HG03442 (cell line): ENCODE results near the gene SRRT.

ENCODE experiments used
- ATAC-seq: cut with Tn5 transposase; IDR thresholded peaks from one replicate; pipeline ENCODE4 v1.9.1; 2021; ENCODE audit warnings: mild to moderate bottlenecking, moderate library complexity; ENCODE audit not compliant: unreplicated experiment

Gene SRRT, protein sequence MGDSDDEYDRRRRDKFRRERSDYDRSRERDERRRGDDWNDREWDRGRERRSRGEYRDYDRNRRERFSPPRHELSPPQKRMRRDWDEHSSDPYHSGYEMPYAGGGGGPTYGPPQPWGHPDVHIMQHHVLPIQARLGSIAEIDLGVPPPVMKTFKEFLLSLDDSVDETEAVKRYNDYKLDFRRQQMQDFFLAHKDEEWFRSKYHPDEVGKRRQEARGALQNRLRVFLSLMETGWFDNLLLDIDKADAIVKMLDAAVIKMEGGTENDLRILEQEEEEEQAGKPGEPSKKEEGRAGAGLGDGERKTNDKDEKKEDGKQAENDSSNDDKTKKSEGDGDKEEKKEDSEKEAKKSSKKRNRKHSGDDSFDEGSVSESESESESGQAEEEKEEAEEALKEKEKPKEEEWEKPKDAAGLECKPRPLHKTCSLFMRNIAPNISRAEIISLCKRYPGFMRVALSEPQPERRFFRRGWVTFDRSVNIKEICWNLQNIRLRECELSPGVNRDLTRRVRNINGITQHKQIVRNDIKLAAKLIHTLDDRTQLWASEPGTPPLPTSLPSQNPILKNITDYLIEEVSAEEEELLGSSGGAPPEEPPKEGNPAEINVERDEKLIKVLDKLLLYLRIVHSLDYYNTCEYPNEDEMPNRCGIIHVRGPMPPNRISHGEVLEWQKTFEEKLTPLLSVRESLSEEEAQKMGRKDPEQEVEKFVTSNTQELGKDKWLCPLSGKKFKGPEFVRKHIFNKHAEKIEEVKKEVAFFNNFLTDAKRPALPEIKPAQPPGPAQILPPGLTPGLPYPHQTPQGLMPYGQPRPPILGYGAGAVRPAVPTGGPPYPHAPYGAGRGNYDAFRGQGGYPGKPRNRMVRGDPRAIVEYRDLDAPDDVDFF

DNA sequence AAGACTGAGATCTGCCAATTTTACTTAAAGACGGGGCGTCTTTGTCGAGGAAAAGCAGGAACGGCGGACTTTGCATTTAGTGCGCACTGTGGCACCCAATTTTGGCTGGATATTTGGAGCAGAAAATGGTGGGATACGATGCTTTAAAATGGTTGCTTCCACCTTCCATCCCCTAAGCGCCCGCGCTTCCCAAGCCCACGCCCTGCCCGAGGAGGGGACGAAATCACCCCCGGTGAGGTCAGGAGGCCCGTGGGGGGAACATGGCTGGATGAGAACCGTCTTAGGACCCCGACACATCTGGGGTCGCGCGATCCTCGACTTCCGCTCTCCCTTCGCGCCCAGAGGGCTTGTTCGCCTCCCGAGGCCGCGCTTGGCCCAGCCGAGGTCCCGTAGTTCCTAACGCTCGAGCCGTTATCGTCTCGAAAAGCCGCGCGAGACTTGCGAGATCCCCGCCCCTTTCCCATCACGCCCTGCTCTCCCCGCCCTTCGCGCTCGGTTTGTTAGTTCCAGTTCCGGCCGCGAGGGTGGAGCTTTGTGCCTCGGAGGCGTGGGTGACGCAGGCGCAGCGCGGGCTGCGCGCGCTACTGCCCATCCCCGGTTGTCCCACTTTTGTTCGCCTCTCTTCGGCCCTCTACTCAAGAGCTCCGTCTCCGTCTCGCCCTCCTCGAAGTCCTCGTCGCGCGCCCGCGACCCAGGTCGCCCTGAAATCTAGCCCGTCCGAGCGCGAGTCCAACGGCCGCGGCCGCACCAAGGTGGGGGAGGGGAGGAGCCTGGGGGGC, at the start of gene SRRT:
Gene SRRT, plus strand, starts transcription at position 527 of the 779 bp plus-strand sequence. CDS start 488 bp downstream, outside the sequence.
- peak; percentile 92 for ATAC-seq

DNA sequence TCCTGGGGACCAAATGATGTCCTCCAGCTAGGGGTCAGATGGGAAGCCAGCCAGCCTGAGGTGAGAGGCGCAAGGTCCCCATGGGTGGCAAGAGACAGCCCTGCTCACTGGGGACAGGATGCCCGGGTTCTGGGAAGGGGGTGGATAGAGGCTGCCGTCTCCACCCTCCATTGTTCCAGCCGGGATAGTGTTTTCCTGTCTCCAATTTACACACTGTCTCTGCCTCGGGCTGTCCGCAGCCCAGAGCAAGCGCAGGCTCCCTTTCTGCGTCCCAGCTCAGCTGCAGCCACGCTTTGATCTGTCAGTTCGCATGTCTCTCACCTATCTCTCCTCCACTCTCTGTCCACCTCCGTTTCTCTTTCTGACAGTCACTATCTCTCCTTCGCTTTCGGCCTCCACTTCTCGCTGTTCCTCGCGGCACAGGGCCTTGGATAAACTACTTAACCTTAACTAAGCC, 49.7 kb upstream of the SRRT start:
- ATAC-seq = no peak

DNA sequence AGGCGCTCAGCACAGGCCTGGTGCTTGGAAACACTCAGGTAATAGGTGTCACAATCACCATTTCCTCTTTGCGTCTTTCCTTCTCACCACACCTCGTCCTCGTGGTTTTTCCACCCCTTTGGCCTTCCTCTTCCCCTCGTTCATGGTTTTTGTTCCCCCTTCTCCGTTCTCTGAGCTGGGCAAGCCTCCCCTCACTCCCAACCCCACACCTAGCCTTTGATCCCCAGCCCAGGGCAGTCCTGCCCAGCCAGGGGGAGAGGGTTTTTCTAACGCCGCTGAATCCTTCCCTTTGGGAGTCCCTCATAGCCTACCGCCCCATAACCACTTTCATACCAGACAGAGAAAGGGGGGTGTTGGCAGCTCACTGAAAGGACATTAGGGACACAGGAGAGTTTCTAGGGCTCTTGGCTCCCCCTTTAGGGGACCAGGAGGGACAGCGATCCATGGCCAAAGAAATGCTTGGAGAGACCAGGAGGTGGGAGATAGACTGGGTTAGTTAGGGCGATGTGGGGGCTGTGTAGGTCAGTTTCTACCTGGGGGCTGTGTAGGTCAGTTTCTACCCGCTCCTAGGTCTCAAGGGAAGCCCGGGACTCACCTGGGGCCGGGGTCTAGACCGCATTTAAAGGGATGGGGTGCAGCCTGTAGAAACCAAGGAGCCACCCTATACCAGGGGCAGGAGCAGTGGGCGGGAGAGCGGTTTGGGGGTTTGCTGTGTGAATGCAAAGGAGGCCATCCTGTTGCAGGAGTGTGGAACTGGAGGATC, 49.0 kb upstream of the SRRT start:
- ATAC-seq = no peak

DNA sequence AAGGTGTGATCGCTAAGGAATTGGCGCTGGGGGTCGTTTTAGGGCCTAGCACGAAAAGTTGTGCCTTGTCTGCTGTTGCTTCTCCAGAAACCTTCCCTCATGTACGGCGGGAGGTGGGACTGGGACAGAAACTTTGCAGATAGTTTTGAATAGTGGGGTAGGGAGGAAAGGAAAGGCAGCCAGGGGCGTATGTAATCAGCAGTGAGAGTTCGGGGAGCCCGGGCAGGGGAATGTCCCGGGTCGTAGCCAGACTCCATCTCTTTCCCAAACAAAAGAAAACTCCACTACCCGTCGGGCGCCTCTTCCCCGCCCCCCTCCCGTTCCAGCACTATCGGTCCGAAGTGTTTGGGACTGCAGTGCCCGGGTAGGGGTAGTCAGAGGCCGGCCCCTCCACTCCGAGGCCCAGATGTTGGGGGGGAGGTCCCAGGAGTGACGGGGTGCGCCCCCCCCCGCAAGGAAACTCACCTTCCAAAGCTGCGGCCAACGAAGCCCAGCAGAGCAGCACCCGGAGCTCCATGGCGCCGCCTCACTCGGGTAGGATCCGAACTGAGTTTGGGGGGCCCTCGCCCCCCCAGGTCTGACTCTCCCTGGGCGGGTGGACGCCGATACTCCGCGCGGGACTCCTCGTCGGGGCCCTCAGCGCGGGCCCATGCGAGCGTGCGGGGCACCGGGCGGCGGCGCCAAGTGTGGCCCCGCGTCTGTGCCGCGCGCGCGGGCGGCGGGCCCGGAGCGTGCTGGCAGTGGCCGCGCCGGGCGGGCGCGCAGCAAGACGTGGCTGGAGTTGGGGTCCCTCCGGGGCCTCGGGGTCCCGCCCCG, 48.2 kb upstream of the SRRT start:
- ATAC-seq = no peak

DNA sequence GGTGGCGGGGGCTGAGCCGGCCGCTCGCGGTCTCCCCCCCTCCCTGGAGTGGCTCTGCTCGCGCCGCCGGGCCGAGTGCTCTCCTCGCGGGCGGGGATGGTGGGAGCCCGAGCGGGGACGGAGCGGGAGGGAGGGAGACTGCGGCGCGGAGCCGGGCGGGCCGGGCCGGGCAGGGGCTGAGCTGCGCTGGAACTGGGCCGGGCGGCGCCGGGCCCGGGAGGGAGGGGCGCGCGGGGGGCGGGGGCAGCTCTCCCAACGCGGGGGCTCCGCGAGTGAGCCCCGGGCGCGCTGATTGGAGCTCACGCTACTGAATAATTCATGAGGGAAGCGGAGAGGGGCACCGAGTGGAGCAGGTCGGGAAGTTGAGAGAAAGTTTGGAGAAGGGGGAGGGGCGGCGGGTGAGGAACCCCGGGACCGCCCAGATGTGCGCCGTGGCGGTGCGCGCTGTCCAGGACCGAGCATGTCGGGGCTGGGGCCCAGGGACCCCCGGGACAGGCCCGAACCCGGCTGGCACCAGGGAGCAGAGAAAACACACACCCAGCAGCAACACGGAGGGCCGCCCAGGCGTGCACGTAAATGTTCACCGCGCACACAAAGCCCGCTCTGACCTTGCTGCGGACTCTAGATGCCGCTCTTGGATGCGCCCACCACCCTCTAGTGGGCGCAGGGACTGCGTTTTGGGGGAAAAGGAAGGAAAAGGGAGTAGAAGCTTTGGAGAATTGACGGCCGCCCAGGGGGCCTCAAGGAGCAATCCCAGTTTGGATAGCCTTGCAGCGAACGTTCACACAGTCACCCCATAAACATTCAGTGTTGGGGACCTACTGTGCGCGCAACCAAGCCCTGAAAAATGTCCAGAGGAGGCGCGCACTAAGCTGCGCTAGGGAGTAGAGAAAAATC, 47.3 kb upstream of the SRRT start, which contains the start of gene EPHB4:
Gene EPHB4, minus strand, starts transcription at position 194 of the 897 bp plus-strand sequence. CDS start 493 bp downstream, outside the sequence.
- ATAC-seq = no peak

DNA sequence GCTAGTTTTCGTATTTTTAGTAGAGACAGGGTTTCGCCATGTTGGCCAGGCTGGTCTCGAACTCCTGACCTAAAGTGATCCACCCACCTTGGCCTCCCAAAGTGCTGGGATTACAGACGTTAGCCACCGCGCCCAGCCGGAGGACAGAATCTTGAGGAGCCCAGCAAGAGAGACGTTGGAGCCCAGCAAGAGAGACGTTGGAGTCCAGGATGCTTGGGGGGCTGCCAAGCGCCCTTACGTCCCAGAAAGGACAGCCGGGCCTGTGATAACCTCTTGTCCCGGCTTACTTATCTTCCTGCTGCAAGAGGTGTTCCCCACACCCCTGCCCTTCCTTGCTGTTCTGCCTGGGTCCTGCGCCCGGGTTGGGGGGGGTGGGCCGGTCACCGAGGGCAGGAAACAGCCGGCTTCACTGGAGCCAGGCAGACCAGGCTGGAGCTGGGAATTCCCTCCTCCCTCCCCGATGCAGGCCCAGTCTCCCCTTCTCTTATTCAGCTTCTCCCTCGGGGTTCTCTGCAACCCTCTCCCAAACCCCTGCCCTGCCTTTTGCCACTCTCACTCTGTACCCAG, 45.7 kb upstream of the SRRT start:
- no peak for ATAC-seq

DNA sequence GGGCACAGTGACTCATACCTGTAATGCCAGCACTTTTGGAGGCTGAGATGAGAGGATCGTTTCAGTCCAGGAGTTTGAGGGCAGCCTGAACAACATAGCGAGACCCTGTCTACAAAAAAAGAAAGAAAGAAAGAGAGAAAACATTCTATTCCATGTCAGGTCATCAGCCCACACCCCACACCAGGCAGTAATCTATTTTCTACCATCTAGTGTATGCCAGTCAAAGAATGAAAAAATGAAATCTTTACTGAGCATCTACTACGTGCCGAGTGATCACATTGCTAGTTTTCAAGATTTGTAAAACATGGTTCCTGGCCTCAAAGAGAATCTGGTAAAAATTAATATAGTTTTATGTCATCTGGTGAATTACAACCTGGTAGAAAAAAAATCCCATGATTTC, 44.5 kb upstream of the SRRT start:
- no peak for ATAC-seq

DNA sequence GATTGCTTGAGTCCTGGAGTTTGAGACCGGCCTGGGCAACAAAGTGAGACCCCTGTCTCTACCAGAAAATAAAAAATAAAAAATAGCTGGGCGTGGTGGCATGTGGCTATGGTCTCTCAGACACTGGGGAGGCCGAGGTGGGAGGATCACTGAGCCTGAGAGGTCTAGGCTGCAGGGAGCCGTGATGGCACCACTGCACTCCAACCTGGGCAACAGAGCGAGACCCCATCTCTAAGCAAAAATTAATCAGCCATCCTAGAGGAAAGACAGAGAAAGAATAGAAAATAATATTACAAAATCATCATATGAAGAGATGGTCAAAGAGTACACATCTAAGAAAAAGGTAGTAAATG, 42.6 kb upstream of the SRRT start:
- ATAC-seq = no peak

DNA sequence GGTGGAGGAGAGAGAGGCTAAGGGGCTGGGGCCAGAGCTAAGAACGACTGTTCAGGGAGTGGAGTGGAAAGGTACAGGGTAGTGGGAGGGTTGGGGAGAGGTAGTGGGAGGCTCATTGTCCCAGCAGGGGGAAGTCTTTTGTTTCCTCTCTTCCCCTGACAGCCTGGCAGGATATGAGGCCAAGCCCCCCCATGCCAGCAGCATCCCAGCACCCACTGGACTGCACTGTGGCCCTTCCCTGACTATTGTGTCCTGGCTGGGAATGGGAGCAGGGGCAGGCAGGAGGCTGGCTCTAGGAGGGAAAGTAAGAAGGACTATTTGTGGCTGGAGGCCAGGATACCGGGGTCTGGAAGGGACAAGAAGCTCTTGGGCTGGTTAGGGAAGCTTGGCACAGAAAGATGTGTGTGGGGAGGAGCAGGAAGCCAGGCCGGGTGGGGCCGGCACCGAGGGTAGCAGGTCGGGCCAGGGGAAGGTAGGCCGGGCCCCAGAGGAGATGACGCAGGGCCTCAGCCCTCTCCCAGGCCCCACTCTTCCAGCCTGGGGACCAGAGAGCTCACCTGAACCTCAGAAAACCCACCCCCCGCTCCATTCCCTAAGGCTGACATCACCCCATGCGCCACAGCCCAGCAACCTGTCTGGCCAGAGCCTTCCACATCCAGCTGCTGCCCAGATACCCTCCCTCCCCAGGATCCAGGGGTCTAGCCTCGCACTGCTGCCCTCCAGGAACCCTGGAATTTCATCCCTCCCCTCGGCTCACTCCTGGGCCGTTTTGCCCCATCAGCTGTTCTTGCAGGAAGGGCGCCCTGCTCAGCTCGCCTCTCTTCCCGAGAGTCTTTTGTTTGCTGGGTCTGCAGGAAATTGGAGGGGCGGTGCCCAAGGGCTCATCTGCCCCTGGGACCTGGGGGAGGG, 38.7 kb upstream of the SRRT start:
- ATAC-seq = no peak

DNA sequence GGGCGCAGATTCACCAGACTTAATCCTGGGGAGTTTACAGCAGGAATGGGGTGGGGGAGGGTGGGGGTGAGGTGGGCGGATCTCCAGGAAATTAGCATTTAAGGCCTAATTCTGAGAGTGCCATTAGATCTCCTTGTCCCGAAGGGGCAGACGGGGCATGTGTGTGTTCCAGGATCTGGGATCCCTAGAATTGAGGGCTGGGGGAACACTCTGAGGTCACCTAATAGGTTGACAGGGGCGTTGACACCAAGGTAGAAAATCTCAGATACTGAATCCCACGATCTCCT, 38.1 kb upstream of the SRRT start:
- no peak for ATAC-seq

DNA sequence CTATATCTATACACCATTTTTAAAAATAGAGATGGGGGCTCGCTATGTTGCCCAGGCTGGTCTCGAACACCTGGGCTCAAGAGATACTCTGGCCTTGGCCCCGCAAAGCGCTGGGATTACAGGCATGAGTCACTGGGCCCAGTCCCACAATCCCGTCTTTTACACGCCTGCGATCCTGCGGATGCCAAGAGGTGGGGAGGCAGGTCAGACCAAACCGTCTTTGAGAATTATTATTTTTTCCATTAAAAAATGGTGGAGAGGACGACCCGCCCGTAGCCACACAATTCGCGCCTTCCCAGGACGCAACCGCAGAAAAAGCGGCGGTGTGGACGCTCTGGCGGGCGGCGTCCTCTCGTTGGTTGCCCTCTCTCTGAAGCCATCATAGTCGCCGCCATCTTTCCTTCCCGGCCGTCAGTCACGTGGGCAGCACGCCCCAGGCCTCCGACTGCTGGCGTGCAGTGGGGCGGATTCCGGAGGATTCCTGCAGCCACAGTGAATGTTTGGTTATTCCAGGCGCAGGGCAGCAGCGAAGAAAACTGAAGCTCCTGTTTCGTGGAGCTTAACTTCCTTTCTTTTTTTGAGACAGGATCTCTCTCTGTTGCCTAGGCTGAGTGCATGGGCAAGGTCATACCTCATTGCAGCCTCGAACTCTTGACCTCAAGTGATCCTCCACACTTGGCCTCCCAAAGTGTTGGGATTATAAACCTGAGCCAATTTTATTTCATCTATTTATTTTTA, 37.6 kb upstream of the SRRT start:
- ATAC-seq = peak; percentile 82

DNA sequence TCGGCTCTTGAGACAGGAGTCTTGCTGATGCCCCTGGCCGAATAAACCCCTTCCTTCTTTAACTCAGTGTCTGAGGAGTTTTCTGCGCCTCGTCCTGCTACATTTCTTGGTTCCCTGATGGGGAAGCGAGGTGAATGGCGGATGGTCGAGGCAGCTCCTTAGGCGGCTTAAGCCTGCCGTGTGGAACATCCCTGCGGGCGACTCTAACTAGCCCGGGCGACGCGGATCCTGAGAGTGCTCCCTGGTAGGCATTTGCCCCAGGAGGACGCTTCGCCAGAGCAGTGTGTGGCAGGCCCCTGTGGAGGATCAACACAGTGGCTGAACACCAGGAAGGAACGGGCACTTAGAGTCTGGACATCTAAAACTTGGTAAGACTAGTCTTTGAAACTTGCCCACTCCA, 35.5 kb upstream of the SRRT start:
- ATAC-seq = no peak

DNA sequence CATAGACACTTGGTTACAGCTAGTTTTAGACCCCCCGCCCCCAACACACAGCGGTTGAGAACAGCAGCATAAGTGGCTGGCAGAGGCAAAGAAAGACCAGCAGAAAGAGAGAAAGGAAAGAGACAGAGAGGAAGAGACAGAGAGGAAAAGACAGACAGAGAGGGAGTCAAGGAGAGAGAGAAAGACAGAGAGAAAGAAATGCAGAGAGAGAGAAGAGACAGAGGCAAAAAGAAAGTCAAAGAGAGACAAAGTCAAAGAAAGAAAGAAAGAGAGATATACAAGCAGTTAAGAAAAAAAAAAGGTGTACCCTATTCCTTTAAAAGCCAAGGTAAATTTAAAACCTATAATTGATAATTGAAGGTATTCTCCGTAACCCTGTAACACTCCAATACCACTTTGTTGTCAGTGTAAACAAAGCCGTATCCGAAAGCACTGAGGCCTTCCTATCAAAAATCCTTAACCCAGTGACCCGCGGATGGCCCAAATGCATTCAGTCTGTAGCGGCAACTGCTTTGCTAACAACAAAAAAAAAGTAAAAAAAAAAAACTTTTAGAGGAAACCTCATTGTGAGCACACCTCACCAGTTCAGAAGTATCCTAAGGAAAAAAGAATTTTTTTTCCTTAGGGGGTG, 34.3 kb upstream of the SRRT start:
- ATAC-seq = no peak

DNA sequence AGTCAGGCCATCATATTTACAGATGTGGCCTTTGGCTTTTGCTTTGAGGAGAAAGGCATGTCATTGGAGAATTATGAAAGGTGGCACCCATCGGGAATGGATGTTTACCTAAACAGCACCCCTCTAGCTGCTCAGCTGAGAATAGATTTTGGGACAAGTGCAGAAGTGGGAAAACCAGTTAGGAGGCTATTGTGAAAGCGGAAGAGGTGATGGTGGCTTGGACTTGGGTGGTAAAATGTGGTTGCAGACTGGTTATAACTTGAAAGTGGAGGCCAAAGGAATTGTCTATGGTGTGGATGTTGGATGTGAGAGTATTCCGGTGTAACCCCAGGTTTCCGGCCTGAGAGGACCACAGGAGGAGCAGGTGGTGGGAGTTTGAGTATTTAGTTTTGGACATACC, 27.5 kb upstream of the SRRT start:
- ATAC-seq = no peak

DNA sequence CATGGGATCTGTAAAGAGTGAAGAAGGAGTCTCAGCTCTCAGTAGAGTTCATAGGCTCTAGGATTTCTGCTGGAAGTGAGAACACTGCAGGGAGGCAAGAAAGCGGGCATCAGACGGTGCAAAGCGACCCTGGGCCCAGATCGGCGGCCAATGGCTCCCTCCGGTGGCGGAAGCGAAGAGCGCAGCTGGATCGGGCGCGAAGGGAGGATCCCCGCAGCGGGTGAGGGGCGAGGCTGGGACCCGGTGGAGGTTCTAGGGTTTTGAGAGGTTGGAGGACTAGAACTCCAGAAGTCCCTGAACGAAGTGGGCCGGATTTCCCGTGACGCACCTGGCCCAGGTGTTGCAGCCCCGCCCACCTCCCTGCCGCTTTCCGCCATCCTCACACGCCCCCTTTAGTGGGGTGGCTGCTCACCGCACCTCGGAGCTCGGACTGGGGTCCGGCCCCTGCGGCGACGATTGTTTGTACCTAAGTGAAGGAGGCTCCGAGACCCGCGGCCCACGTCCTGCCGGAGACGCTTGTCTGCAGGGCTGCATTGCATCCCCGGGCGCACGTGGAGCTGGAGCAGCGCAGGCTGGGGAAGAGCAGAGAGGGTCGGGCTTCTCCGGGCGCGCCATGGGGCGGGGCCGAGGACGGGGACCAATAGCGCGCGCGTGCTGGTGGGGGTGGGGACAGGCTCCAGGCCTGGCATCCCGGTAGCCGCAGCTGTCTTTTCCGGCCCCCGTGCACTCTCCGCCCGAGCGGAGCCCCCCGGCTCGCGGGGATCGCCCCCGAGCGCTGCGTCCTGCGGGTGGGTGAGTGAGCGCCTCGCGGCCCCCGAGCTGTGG, 22.6 kb upstream of the SRRT start, which contains the start of gene SLC12A9:
Gene SLC12A9, plus strand, starts transcription at position 666 of the 825 bp plus-strand sequence. CDS start 1,485 bp downstream, outside the sequence.
- peak; percentile 78 for ATAC-seq
